NCI-H82 treated with DMSO at 0.1 percent for 48 hours (cell line): Measurements from ENCODE around the gene FOXL2.
"Not testable (repeated sequence)": the region's sequence is repeated elsewhere in the genome, so short reads cannot be mapped to it uniquely, and the experiment has no call there.

Source experiments
- DNase-seq: peaks from one replicate; lab custom pipeline; 2025; ENCODE audit not compliant: unreplicated experiment; lab: John Stamatoyannopoulos, UW

The FOXL2 gene

GRCh38 chr3:138933068-138933668, 13.8 kb downstream of the FOXL2 start:
- DNase-seq: no peak

- no peak for DNase-seq
Observed at GRCh38 chr3:138928727-138929372, 18.1 kb downstream of the FOXL2 start.

- DNase-seq: peak; percentile 59
Observed at GRCh38 chr3:138923531-138923994, 23.4 kb downstream of the FOXL2 start.

GRCh38 chr3:138922400-138922799, 24.5 kb downstream of the FOXL2 start:
- not testable (repeated sequence) for DNase-seq

- DNase-seq: no peak
Observed at GRCh38 chr3:138921316-138922292, 25.3 kb downstream of the FOXL2 start.

- DNase-seq: no peak
Observed at GRCh38 chr3:138919325-138919724, 27.6 kb downstream of the FOXL2 start.

- no peak for DNase-seq
Observed at GRCh38 chr3:138916824-138917223, 30.1 kb downstream of the FOXL2 start.

- DNase-seq: peak; percentile 57
Observed at GRCh38 chr3:138915503-138916498, 31.1 kb downstream of the FOXL2 start.

GRCh38 chr3:138914870-138915502, 32.0 kb downstream of the FOXL2 start:
- DNase-seq: no peak

- no peak for DNase-seq
Observed at GRCh38 chr3:138913766-138914165, 33.2 kb downstream of the FOXL2 start.

GRCh38 chr3:138912237-138912636, 34.7 kb downstream of the FOXL2 start:
- no peak for DNase-seq

GRCh38 chr3:138911621-138912020, 35.3 kb downstream of the FOXL2 start:
- DNase-seq: no peak

GRCh38 chr3:138909904-138910303, 37.0 kb downstream of the FOXL2 start:
- no peak for DNase-seq

- DNase-seq: no peak
Observed at GRCh38 chr3:138908846-138909245, 38.1 kb downstream of the FOXL2 start.

- no peak for DNase-seq
Observed at GRCh38 chr3:138907539-138907938, 39.4 kb downstream of the FOXL2 start.

GRCh38 chr3:138902171-138902570, 44.8 kb downstream of the FOXL2 start:
- no peak for DNase-seq

GRCh38 chr3:138901567-138901966, 45.4 kb downstream of the FOXL2 start:
- DNase-seq: no peak

- DNase-seq: no peak
Observed at GRCh38 chr3:138899351-138899991, 47.5 kb downstream of the FOXL2 start.

GRCh38 chr3:138898708-138899107, 48.2 kb downstream of the FOXL2 start:
- no peak for DNase-seq
